GM19452 (cell line): ENCODE results near the gene SIRPA.

Experiments
- ATAC-seq: cut with Tn5 transposase; IDR thresholded peaks from one replicate; pipeline ENCODE4 v1.9.1; 2021; ENCODE audit not compliant: unreplicated experiment

The SIRPA gene

DNA sequence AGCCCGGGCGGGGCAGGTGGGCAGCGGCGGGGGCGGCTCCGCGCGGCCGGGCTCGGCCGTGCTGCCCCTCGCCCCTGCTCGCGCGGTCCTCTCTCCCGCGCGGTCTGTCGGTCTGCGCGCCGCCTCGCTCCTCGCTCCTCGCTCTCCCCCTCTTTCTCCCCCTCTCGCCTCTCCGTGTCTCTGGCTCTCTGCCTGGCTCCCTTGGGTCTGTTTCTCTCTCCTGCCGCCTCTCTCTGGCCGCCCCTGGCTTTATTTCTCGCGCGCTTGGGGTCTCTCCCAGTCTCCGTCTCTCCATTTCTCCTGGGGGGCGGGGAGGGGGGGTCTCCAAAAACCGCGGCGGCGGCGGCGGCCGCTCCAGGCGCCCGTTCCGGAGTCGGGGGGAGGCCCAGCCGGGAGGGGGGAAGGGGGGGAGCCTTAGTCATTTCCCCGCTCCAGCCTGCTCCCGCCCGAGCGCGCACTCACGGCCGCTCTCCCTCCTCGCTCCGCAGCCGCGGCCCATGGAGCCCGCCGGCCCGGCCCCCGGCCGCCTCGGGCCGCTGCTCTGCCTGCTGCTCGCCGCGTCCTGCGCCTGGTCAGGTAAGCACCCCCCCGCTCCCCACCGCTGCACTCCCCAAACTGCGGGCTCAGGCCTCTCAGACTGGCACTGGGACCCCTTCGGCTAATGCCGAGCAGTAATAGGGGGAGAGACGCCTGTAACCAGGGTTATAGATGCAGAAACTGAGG lies at the start of gene SIRPA:
SIRPA (plus strand) TSS at position 457 of the 723 bp plus-strand sequence; CDS start at position 498, 41 bp downstream.
- no peak for ATAC-seq

DNA sequence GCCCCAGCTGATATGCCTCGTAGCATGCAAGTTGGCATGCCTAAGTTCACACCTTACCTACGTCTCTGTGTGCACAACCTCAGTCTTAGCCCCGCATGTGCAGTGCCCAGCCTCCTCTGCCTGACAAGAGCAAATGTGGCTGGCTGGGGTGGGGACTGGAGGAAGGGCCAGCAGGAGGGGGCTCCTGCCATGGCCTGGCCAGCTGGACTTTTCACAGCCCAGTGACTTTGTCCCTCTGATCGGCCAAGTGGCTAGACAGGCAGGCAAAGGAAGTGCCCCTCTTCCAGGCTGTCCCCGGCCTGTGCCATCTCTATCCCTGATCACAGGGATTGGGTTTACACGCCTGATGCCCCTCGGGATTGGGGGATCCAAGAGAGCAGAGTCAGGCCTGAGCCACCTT lies 49.5 kb upstream of the SIRPA start:
- no peak for ATAC-seq

DNA sequence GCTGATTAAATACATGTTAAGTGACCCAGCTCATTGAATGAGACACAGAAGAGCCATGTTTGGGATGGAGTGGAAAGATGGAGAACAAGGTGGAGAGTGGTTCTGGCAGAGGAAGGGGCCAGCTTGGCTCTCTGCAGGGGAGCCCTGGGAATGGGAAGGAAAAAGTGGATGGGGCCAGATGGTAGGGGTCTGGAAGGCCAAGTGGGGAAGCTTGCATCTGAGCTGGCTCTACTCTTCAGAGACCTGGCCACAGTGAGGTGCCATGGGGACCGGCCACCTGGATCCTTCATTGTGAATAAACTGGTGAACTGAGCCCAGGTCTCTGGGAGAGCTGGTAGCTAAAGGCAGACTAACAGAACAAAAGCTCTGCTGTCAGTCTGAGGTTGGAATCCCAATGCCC lies 48.9 kb upstream of the SIRPA start:
- ATAC-seq: no peak

DNA sequence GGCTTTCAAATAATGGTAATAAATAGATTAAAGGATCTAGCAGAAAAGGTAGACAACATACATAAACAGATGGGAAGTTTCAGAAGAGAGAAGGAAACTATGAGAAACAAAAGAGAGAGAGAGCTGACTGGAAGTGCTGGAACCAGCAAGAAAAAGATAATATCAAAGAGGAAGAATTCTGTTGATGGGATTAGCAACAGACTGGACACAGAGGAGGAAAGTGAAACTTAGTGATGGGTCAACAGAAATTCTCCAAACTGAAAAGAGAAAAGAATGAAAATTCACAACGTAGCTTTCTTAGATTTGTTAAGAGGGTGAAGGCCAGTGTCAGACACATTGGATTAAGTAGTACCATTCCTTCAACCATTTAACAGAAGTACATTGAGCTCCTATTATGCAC lies 48.3 kb upstream of the SIRPA start:
- ATAC-seq: no peak

DNA sequence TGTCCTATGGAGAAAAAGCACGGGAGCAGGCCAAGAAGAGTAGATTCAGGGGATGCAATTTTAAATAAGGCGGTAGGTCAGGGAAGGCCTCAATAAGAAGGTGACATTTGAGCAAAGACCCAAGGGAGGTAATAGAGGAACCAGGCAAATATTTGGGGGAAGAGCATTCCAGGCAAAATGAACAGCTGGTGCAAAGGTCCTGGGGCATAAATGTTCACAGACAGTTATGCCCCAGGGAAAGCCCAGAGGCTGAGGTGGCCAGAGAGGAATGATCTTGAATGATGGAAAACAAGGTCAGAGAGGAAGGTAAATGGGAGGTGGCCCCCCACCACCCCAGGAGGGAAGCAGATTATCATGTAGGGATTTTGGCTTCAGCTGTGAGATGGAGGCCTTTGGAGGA lies 47.4 kb upstream of the SIRPA start:
- no peak for ATAC-seq

DNA sequence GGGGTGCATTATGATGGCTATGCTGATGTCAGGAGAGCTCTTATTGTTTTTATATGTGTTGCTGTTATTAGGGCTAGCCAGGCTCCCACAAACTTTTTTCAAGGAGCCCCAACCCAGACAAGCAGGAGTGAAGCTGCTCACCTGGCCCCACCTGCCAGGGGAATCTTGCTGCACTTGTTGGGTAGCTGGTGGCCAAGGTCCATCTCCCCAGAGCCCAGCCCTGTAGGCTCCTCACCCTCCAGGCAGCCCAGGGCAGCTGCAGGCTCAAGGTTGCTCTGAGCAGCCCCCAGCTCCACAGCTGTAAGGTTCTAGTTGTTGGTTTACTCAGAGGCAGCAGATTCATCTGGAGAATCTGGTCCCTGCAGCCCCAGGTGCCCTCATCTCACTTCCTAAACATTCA lies 46.8 kb upstream of the SIRPA start:
- no peak for ATAC-seq

DNA sequence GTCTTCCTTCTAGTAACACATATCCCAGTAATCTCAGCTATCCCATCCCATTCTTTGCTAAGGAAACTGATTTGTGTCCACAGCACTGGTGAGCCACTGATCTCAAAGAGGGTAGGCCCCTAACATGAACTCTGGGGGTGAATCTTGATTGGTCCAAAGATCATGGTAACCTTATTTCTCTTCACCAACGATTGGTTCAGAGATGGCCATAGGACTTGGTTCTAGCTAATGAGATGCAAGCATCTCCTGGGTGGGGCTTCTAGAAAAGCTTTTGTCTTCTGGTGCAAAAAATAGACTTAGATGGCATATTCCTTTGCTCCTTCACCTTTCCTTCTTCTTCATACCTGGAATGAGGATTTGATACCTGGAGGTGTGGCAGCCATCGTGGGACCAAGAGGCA lies 43.8 kb upstream of the SIRPA start:
- ATAC-seq: no peak

DNA sequence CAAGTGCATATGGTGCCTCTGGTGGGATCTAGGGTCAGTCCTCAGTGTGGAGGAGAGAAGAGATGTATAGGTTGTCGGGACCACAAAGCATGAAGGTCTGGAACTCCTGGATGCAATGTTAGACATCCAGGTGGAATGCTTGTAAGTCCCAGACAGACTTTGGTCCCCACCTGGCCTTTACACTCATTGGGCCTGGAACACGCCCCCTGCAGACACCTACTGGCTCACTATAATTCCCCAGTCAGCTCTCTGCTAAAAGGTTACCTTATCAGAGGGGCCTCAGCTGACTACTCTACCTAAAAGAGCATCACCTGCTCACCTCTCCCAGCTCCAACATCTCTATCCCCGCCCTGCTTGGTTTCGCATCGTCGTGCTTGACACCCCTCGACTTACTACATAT lies 41.7 kb upstream of the SIRPA start:
- ATAC-seq: no peak

DNA sequence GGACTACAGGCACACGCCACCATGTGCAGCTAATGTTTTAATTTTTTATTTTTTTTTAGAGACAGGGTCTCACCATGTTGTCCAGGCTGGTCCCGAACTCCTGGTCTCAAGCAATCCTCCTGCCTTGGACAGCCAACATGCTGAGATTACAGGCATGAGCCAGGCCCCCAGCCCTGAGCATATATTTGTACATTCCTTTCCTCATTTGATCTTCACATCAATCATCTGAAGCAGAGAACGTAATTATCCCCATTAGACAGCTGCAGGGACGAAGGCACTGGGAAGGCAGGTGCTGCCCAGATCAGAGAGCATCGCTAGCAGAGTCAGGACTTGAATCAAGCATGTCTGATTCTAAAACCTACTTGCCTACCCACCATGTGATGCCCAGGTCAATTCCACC lies 41.0 kb upstream of the SIRPA start:
- no peak for ATAC-seq

DNA sequence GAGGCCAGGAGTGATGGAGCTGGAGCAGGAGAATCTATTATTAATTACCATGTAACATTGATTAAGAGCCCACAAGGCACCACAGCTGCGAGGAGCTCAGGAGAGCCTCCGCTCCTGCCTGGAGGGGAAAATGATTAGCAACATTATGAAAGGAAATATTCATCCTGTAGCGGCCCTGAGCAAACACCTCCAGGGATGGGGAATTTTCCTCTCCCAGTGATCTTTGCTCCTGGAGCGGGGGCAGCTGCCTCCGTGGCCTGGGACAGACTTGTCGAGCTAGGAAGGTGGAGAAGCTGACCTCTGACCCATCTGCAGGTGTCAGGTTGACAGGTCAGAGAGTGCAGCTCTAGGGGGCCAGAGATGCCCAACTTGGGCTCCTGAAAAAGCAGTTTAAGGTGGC lies 40.1 kb upstream of the SIRPA start:
- no peak for ATAC-seq

DNA sequence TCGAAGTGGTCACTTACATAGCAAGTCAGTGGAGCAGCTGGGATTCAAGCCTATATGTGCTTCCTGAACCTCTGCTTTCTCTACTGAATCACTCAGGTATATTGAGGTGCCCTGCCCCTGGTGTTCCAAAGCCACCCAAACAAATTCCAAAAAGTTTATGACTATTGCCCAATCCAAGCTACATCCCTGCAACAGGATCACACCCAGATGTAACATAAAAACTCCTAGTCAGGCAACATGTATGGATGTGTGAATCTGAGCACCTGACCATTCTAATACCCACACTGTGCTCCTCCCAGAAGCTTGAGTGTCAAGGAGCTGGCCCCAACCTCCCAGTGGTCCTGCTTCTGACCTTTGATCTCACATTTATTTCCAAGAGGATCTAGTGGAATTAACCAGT lies 39.5 kb upstream of the SIRPA start:
- ATAC-seq: no peak

DNA sequence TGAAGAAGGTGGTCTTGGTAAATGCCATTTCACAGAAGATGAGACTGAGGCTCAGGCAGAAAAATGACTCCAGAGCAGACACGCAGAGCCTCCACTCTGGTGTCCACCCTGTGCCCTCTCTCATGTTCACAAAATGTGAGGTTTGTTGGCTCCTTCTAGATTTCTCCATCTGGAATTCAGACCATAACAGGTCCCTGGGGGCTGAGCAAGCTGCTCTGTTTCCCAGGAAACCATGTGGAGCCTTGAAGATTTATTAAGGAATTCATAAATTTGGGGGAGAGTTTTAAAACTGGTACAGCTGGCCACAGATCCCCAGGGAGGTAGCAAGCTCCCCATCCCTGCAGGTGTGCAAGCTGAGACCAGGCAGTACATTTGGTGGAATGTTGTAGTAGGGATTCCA lies 38.8 kb upstream of the SIRPA start:
- no peak for ATAC-seq

DNA sequence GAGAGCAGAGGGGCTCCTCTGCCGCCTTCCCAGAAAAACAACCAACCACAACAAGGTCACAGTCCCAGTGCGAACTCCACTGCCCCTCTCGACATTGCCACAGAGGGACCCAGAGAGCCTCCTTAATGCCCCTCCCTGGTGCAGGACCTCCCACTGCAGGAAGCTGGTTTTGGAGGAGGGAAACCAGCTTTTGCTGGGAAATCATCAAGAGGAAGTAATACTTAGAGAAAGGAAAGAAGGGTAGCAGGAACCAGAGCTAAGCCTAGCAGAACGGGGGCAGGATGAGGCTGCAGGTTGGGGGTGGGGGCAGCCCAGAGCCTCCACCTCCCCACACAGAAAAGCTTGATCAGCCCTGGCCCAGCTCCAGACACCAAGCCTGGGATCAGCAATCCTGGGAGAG lies 37.7 kb upstream of the SIRPA start:
- ATAC-seq: no peak

DNA sequence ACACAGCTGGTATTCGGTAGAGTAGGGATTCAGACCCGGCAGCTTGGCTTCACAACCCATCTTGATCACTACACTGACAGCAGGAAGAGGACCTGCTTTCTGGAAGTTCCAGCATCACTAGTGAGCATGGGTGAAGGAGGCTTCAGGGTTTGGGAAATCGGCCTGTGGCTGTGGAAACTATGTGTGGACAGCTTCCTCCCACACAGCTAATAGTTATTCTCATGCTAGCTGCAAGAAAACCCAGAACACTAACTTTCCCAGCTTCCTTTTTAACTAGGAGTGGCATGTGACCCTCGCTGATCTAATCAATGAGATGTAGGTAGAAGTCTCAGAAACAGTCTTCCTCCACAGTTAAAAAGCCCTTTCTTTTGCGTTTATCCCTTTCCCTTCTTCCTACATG lies 36.3 kb upstream of the SIRPA start:
- ATAC-seq: no peak

DNA sequence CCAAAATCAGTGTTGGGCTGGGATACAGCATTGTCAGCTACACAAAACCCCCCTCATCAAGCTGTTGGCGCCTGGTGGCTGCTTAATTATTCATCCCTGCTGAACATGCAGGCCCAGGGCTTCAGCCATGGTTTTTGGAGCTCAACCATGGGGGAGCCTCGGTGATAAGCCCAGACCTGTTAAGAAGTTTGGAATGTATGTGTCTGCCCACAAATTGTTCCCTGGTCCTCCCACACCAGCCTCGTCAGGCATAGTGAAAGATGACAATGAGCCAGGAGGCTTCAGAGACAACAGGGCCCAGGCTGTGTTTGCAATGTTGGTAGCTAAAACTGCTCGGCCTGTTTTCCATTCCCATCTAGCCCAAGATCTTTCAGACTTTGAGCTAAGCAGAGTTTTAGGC lies 34.8 kb upstream of the SIRPA start:
- ATAC-seq: no peak

DNA sequence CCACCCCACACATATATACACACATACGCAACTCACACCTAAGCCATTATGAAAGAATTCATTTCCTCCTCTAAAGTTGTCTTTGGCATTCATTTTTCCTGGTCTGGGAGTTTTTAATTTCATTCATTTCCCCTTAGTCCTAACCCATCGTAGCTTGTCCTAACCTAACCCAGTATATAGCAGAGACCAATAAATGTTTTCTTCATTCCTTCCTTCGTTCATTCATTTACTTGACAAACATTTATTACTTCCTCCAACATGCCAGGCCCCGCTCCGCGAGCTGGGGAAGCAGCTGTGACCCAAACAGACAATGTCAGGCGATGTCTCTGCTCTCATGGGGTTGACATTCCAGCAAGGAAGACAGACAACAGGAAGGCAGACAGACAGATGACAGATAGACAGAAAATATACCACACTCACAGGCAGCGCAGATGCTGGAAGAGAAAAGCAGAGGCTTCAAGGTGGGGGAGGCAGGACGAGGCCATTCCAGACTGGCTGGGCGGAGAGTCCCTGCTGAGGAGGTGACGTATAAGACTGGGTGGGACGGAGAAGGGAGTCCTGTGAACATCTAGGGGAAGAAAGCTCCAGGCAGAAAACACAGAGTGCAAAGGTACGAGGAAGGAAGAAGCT lies 33.7 kb upstream of the SIRPA start:
- ATAC-seq: no peak

DNA sequence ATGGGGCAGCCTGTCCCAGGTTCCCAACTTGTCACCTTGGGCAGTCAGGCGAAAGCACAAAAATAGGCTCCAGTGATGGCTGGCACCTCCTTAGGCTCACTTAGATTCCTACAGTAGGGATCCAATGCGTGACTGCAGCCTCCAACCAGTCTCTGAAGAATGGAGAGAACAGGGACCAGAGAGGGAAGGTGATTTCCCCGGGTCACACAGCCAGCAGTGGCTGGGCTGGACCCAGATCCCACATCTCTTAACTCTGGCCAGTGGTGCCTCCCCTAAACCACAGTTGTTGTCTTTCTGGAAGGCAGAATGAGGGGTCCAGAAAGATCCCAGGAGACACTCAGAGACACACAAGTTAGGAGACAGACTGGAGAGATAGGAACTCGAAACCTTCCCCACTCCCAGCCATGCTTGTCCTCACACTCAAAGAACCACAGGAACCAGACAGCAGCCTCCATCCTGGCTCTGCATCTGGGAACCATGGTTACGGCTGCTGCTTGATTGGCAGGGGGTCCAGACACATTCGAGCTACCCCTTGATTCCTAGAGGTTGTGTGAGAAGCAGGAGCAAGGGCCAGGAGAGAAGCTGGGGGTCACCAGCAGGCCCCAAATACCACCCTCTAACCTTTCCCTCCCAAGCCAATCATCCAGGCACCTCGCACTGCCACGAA lies 33.1 kb upstream of the SIRPA start:
- no peak for ATAC-seq

DNA sequence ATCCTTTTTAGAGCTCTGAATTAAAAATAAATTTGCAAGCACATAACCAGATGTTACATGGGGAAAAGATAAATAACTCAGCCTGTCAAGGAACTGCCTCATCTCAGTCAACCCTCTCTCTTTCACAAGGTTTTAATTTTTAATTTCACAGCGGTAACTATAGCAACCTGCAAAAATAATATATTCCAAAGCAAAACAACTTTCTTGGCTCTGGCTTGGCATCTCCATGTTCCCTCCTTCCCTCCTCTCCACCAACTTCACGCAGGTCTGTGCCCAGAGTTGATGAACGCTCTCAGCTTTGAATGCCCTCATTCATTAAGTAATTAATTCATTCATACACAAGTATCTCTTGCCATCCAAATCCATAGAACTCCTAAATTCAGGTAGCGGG lies 32.5 kb upstream of the SIRPA start:
- ATAC-seq: no peak

DNA sequence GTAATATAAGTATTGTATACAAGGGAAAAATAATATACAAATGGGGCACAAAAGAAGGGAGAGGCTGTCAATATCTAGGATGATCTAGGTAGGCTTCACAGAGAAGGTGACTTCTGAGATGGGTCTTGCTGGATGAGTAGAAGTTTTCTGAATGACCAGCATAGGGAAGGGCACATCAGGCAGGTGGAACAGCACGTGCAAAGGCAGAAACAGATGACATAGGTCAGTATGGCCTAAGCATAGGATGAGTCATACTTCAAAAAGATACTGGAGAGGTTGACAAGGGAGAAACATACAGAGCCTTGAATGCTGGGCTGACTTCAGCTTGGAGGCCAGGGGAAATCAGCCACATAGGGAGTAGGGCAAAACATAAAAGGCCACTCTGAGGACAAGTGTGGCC lies 31.9 kb upstream of the SIRPA start:
- no peak for ATAC-seq

DNA sequence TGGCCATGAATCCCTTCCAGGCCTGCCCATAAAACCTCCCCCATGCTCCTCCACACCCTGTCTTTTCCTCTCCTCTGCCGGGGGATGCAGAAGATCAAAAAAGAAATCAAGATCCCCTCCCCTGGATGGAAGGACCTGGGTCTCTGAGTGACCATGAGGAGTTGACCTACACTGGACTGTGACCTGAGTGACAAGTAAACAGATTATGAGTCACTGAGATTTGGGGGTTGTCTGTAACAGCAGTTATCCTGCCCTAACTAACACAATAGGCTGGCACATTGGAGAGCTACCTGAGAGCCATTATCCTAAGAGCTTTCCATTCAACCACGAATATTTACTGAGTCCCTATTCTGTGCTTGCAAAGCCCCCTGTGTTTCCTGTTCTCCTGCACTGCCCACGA lies 28.4 kb upstream of the SIRPA start:
- no peak for ATAC-seq

DNA sequence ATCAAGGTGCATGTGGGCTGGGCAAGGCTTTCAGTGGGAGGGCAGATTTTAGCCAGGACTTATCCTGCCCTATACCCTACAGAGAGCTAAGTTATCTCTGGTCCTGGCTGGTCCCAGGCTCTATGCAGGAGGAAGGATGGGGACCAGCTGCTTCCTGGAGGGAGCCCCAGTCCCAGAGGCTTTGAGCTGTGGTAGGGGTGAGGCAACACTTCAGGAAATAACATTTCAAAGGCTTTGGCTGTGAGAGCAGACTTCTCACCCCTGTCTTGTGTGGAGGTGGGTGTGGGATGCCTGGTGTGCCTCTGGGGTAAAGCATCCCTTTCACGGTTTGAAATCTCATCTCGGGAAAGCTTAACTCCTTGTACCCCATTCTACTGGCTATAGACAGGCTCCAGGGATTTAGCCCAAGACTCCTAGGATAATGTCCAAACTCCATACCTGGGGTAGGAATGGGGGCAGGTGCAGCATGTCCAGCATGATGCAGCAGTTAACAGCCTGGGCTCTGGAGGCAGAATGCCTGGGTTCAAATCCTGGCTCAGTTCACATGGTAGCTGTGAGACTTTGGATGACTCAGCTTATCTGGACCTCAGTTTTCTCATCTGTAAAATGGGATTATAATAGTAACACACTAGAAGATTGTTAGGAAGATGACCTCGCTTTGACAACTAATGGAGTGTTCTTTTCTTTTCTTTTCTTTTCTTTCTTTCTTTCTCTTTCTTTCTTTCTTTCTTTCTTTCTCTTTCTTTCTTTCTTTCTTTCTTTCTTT lies 27.5 kb upstream of the SIRPA start:
- ATAC-seq: no peak

DNA sequence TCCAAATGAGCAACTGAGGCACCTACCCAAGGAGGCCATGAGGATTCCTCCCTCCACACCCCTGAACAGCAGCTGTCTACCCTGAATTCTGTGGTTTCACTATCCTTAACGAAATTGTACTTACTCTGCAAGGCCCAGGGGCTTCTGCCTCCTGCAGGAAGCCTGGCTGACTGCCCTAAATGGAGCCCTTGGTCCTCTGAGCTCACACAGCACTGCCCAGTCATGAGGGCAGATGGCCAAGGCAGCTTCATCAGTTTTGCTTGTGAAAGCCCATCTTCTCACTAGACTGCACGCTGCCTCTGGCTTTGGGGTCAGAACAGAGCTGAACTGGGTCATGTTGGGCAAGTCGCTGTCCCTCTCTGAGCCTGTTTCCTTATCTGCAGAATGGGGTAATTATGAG lies 26.4 kb upstream of the SIRPA start:
- ATAC-seq: no peak
